Activated CD4-positive, alpha-beta T cell treated with anti-CD3 and anti-CD28 coated beads, Interleukin-2, amount 10 ng/mL, durations not matched to agents 7 days and 5 days (primary cell): ENCODE data around the gene GLT8D2. TPM values are rescaled to one million over a fixed set of nuclear protein-coding genes. Genes with fewer than 3 reads are reported as not detected.
"Not testable (repeated sequence)": the region's sequence is repeated elsewhere in the genome, so short reads cannot be mapped to it uniquely, and the experiment has no call there.

Experiments used
- CTCF ChIA-PET: fragments of 350-600 bp; sonication (Branson Sonifier 250); formaldehyde crosslinking; loops from one replicate; lab custom pipeline; 2021; ENCODE audit warnings: antibody characterized with exemption; lab: Charles Lee
- POLR2A ChIA-PET: fragments of 350-600 bp; sonication (Branson Sonifier 250); formaldehyde crosslinking; loops from one replicate; lab custom pipeline; 2021; ENCODE audit warnings: antibody characterized with exemption; lab: Charles Lee
- DNase-seq: peaks from one replicate; pipeline ENCODE4 v3.0.0-alpha.2; 2020
- H3K27ac Mint-ChIP-seq: one replicate; pipeline ENCODE4 v1.8.0; 2021; ENCODE audit warnings: mild to moderate bottlenecking, moderate library complexity, mixed read lengths
- H3K27me3 Mint-ChIP-seq: one replicate; pipeline ENCODE4 v1.8.0; 2021; ENCODE audit warnings: mixed read lengths
- H3K36me3 Mint-ChIP-seq: one replicate; pipeline ENCODE4 v1.8.0; 2021; ENCODE audit warnings: low read depth, mixed read lengths
- H3K4me1 Mint-ChIP-seq: one replicate; pipeline ENCODE4 v1.8.0; 2021; ENCODE audit warnings: mixed read lengths
- H3K4me3 Mint-ChIP-seq: one replicate; pipeline ENCODE4 v1.8.0; 2021; ENCODE audit warnings: mild to moderate bottlenecking, moderate library complexity, mixed read lengths
- H3K9me3 Mint-ChIP-seq: one replicate; pipeline ENCODE4 v1.8.0; 2021; ENCODE audit warnings: mixed read lengths
- total RNA-seq, 2 experiments: library from RNA; stranded (reverse); gene quantifications; one replicate each; pipeline ENCODE4 v1.2.3, GENCODE V29; 2021

Gene GLT8D2
- total RNA-seq, 2 experiments from 2014 or later: not detected

DNA sequence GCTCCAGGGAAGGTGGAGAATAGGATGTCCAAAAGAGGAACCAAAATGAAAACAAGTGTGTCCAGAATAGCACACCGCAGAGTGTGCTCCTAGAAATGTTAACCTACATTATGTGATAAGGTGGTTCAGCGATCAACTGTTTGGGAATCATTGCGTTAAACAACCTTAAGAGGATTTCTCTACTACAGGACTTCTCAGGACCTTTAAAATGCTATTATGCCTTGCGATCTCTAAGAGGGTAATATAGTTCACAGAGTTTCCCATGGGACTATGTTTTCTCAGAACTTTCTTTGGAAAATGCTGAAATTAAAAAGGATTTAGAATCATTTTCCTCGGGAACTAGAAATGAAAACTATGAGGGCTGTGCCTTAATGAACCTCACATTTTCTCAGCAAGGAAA is 1.8 kb downstream of the GLT8D2 start:
- H3K9me3 Mint-ChIP-seq: no peaks in the 10 kb centered on the region
- H3K4me3 Mint-ChIP-seq: no peak overlapping the region
- no peak overlapping the region for H3K27ac Mint-ChIP-seq
- H3K4me1 Mint-ChIP-seq: peaks cover 13% of the 10 kb centered on the region
- DNase-seq: no peak
- peaks cover 44% of the 10 kb centered on the region for H3K27me3 Mint-ChIP-seq
- H3K36me3 Mint-ChIP-seq: no peaks in the 10 kb centered on the region
- ChIA-PET POLR2A (no interaction called here), CTCF (no interaction called here)

DNA sequence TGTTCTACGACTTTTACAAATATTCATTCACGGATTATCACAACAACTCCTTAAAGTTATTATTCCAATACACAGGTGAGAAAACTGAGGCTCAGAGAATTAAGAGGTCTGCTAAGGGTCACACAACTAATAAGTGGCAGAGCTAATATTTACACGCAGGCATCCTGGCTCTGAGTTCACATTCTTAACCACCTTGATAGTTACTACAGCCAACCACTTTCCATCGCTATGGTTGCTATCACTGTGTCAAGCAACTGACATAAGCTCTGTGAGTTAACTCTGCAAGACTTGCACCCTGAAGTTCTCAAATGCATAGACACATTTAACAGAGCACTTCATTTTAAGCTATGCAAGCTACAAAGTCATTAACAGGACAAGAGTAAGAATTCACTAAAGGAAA is 3.7 kb downstream of the GLT8D2 start:
- CTCF ChIA-PET: interaction anchor here (1.2 to 1.5 kb wide), 2 partner anchors 9 to 12 kb away, joined by 3 to 5 read pairs; no protein-coding TSS in a partner anchor
- H3K4me3 Mint-ChIP-seq: no peak overlapping the region
- H3K27ac Mint-ChIP-seq: no peak overlapping the region
- H3K27me3 Mint-ChIP-seq: peaks cover 33% of the 10 kb centered on the region
- H3K9me3 Mint-ChIP-seq: no peaks in the 10 kb centered on the region
- no peak for DNase-seq
- POLR2A ChIA-PET: interaction anchor here (0.6 kb wide), 1 partner anchor 18 kb away, joined by 4 read pairs; the partner anchor contains the start of gene HCFC2
- H3K36me3 Mint-ChIP-seq: no peaks in the 10 kb centered on the region
- H3K4me1 Mint-ChIP-seq: peaks cover 13% of the 10 kb centered on the region

DNA sequence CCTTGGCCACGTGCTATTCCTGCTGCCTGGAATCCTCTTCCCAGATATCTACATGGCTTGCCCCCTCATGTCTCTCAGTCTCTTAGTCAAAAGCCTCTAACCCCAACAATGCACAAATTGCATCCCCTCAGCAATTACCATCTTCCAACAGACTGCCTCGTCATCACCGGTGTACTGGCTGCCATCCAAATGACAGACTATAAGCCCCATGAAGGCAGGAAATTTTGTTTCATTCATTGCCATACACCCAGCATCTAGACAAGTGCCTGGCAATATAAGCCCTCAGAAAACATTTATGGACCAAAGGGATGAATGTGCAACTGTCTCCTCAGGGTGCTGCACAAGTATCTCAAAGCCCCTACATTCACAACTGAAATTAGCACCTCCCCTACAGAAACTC is 5.8 kb downstream of the GLT8D2 start:
- H3K36me3 Mint-ChIP-seq: no peaks in the 10 kb centered on the region
- H3K27me3 Mint-ChIP-seq: peaks cover 14% of the 10 kb centered on the region
- ChIA-PET POLR2A (no interaction called here), CTCF (no interaction called here)
- H3K9me3 Mint-ChIP-seq: no peaks in the 10 kb centered on the region
- H3K27ac Mint-ChIP-seq: no peak overlapping the region
- H3K4me3 Mint-ChIP-seq: no peak overlapping the region
- no peak for DNase-seq
- H3K4me1 Mint-ChIP-seq: peaks cover 5% of the 10 kb centered on the region

DNA sequence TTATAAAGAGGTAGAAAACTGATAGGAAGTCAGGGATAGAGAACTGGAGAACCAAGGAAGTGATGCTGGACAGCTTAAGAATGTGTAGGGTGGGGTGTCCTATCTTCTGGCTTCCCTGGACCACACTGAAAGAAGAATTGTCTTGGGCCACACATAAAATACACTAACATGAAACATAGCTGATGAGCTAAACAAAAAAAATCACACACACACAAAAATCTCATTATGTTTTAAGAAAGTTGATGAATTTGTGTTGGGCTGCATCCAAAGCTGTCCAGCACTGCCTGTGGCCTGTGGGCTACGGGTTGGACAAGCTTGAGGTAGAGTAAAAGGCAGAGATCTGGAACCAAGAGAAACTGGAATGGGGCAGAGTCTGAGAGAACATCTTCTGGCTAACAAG is 7.4 kb downstream of the GLT8D2 start:
- no peak overlapping the region for H3K4me3 Mint-ChIP-seq
- DNase-seq: no peak
- no peak overlapping the region for H3K27ac Mint-ChIP-seq
- peaks cover 18% of the 10 kb centered on the region for H3K27me3 Mint-ChIP-seq
- CTCF ChIA-PET: interaction anchor here (1.7 kb wide), 1 partner anchor 66 kb away, joined by 6 read pairs; no protein-coding TSS in a partner anchor
- no peaks in the 10 kb centered on the region for H3K9me3 Mint-ChIP-seq
- H3K36me3 Mint-ChIP-seq: no peaks in the 10 kb centered on the region
- POLR2A ChIA-PET: no interaction called here
- peaks cover 5% of the 10 kb centered on the region for H3K4me1 Mint-ChIP-seq

DNA sequence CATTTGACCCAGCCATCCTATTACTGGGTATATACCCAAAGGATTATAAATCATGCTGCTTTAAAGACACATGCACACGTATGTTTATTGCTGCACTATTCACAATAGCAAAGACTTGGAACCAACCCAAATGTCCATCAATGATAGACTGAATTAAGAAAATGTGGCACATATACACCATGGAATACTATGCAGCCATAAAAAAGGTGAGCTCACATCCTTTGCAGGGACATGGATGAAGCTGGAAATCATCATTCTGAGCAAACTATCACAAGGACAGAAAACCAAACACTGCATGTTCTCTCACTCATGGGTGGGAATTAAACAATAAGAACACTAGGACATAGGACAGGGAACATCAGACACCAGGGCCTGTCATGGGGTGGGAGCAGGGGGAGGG is 10.2 kb downstream of the GLT8D2 start:
- CTCF ChIA-PET, H3K9me3 Mint-ChIP-seq, H3K27ac Mint-ChIP-seq, DNase-seq, POLR2A ChIA-PET, H3K4me3 Mint-ChIP-seq, H3K4me1 Mint-ChIP-seq, H3K36me3 Mint-ChIP-seq: not testable (repeated sequence)
- H3K27me3 Mint-ChIP-seq: peaks cover 35% of the 10 kb centered on the region

DNA sequence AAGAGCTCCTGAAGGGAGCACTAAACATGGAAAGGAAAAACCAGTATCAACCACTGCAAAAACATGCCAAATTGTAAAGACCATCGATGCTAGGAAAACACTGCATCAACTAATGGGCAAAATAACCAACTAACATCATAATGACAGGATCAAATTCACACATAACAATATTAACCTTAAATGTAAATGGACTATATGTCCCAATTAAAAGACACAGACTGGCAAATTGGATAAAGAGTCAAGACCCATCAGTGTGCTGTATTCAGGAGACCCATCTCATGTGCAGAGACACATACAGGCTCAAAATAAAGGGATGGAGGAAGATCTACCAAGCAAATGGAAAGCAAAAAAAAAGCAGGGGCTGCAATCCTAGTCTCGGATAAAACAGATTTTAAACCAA is 13.8 kb downstream of the GLT8D2 start:
- H3K9me3 Mint-ChIP-seq, H3K27ac Mint-ChIP-seq, DNase-seq, H3K36me3 Mint-ChIP-seq, POLR2A ChIA-PET, H3K4me3 Mint-ChIP-seq, CTCF ChIA-PET, H3K4me1 Mint-ChIP-seq: not testable (repeated sequence)
- H3K27me3 Mint-ChIP-seq: peaks cover 40% of the 10 kb centered on the region

DNA sequence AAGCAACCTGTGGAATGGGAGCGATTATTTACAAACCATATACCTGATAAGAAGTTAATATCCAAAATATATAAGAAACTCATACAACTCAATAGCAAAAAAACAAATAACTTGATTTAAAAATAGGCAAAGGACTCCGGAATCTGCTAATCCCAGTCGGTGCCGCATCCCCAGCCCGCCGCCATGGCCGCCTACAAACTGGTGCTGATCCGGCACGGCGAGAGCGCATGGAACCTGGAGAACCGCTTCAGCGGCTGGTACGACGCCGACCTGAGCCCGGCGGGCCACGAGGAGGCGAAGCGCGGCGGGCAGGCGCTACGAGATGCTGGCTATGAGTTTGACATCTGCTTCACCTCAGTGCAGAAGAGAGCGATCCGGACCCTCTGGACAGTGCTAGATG is 19.4 kb downstream of the GLT8D2 start:
- not testable (repeated sequence) for DNase-seq, H3K9me3 Mint-ChIP-seq, H3K36me3 Mint-ChIP-seq

DNA sequence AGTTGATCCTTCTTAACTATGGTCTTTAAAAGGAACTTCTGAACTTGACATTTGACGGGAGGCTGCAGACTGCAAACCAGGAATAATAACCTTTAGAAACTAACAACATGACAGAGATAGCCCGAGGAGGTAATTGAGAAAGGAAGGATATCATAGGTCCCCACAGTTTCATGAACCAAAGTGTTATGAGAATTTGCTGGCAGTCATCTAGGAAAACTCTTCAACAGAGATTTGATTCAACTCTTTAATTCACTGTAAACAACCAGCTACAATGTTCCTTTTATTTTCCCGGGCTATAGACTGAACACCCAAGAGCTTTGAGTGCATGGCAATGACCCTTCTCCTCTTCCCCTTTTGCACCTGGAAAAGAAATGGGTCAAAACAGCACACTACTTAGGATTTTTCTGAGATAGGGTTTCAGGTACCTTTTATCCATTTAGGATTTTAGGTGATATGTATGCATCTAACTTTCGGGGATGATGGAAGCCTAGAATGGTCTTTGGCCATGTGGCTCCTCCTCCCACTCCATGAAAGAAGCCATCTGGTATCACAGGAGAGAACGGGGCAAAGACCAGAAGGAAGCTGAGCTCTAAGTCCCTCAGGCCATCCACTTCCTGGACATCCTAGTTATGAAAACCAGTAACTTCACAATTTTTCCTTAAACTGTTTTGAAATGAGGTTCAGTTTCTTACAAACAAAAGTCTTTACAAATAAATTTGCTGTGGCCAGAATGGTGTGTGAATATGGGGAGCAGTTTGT is 23.0 kb downstream of the GLT8D2 start:
- H3K36me3 Mint-ChIP-seq: no peaks in the 10 kb centered on the region
- H3K27ac Mint-ChIP-seq: no peak overlapping the region
- no peak for DNase-seq
- H3K4me1 Mint-ChIP-seq: no peaks in the 10 kb centered on the region
- H3K4me3 Mint-ChIP-seq: no peak overlapping the region
- no peaks in the 10 kb centered on the region for H3K9me3 Mint-ChIP-seq
- POLR2A ChIA-PET: no interaction called here
- CTCF ChIA-PET: interaction anchor here (0.6 kb wide), 1 partner anchor 51 kb away, joined by 4 read pairs; no protein-coding TSS in a partner anchor
- peaks cover 21% of the 10 kb centered on the region for H3K27me3 Mint-ChIP-seq

More for the DNA sequence above, 19.4 kb downstream of the GLT8D2 start:
- H3K4me1 Mint-ChIP-seq, H3K4me3 Mint-ChIP-seq, POLR2A ChIA-PET, CTCF ChIA-PET: not testable (repeated sequence)
- Mint-ChIP-seq H3K27ac (peak overlapping the region; percentile 25), H3K27me3 (peaks cover 30% of the 10 kb centered on the region)

DNA sequence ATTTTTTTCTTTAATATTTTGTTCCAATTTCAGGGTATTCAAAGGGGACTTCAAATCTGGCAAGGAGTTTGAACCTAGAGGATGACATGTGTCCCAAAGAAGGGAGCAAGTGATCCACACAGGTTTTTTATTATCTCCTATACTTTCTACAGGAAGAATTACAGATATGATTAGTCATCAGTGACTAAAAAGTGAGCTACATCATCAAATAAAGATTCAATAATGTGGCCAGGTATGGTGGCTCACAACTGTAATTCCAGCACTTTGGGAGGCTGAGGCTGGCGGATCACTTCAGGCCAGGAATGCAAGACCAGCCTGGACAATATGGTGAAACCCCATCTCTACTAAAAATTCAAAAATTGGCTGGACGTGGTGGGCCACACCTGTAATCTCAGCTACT is 24.2 kb downstream of the GLT8D2 start:
- Mint-ChIP-seq H3K36me3 (no peaks in the 10 kb centered on the region), H3K4me3 (no peak overlapping the region), H3K4me1 (no peaks in the 10 kb centered on the region), H3K27ac (no peak overlapping the region), H3K9me3 (no peaks in the 10 kb centered on the region), H3K27me3 (peaks cover 28% of the 10 kb centered on the region)
- ChIA-PET POLR2A (no interaction called here), CTCF (interaction anchor here (0.6 kb wide), 1 partner anchor 16 kb away, joined by 3 read pairs; no protein-coding TSS in a partner anchor)
- DNase-seq: no peak

DNA sequence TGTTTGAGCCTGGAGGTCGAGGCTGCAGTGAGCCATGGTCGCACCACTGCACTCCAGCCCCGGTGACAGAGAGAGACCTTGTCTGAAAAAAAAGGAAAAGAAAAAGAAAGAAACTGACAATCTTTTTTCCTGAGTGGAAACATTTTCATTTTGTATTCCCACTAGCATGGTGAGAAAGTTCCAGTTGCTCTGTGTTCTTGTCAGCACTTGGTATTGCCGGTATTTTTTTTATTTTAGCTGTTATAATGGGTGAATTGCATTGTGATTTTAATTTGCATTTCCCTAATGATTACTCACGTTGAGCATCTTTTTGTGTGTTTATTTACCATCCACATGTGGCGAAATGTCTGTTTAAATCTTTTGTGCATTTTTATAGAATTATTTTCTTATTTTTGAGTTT is 25.6 kb downstream of the GLT8D2 start:
- H3K27me3 Mint-ChIP-seq: peaks cover 36% of the 10 kb centered on the region
- ChIA-PET POLR2A (no interaction called here), CTCF (interaction anchor here (0.7 kb wide), 1 partner anchor 655 kb away, joined by 5 read pairs; no protein-coding TSS in a partner anchor)
- H3K36me3 Mint-ChIP-seq: no peaks in the 10 kb centered on the region
- no peak for DNase-seq
- no peaks in the 10 kb centered on the region for H3K4me1 Mint-ChIP-seq
- no peaks in the 10 kb centered on the region for H3K9me3 Mint-ChIP-seq
- no peak overlapping the region for H3K4me3 Mint-ChIP-seq
- H3K27ac Mint-ChIP-seq: no peak overlapping the region

DNA sequence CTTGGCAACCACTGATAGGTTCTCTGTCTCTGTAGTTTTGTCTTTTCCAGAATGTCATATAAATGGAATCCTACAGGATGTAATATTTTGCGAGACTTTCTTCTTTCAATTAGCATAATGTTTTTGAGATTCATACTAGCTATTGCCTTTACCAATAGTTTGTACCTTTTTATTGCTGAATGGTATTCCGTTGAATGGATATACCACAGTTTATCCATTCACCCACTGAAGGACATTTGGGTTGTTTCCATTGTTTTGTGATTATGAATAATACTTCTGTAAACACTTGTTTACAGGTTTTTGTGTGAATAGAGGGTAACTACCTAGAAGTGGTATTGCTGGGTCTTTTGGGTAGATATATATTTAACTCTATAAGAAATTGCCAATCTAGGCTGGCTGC is 26.3 kb downstream of the GLT8D2 start:
- H3K27ac Mint-ChIP-seq: no peak overlapping the region
- peaks cover 35% of the 10 kb centered on the region for H3K27me3 Mint-ChIP-seq
- DNase-seq: no peak
- H3K4me3 Mint-ChIP-seq: no peak overlapping the region
- no peaks in the 10 kb centered on the region for H3K9me3 Mint-ChIP-seq
- CTCF ChIA-PET: no interaction called here
- POLR2A ChIA-PET: no interaction called here
- no peaks in the 10 kb centered on the region for H3K4me1 Mint-ChIP-seq
- H3K36me3 Mint-ChIP-seq: no peaks in the 10 kb centered on the region

DNA sequence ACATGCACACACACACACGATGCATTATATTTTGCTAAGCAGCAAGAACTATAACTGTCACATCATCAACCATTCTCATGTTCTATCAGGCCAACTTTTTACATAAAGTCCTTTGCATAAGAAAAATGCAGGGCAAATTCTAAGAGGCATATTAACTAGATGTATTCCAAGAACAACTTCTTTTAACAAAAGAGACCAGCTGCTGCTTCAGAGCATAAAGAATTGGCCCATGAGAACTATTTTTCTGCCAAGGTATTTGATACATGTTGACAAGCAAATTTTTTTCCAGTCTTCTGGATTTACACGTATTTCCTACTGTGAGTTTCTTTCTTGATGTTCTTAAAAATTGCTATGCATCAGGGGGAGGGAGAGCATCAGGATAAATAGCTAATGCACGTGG is 27.2 kb downstream of the GLT8D2 start:
- H3K36me3 Mint-ChIP-seq: no peaks in the 10 kb centered on the region
- ChIA-PET CTCF (no interaction called here), POLR2A (no interaction called here)
- no peaks in the 10 kb centered on the region for H3K9me3 Mint-ChIP-seq
- no peaks in the 10 kb centered on the region for H3K4me1 Mint-ChIP-seq
- no peak overlapping the region for H3K4me3 Mint-ChIP-seq
- DNase-seq: no peak
- no peak overlapping the region for H3K27ac Mint-ChIP-seq
- peaks cover 29% of the 10 kb centered on the region for H3K27me3 Mint-ChIP-seq

DNA sequence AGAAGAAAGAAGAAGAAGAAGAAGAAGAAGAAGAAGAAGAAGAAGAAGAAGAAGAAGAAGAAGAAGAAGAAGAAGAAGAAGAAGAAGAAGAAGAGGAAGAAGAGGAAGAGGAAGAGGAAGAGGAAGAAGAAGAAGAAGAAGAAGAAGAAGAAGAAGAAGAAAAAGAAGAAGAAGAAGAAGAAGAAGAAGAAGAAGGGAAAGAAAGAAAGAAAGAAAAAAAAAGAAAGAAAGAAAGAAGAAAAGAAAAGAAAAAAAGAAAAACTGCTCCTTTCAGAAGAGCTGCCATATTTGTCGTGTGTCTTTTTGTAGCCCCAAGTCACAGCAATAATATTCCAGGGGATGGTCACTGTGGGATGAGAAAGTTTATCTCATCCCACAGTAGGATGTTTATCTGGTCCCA is 28.1 kb downstream of the GLT8D2 start:
- peaks cover 27% of the 10 kb centered on the region for H3K27me3 Mint-ChIP-seq
- CTCF ChIA-PET, DNase-seq, H3K4me3 Mint-ChIP-seq, POLR2A ChIA-PET, H3K4me1 Mint-ChIP-seq, H3K27ac Mint-ChIP-seq, H3K36me3 Mint-ChIP-seq, H3K9me3 Mint-ChIP-seq: not testable (repeated sequence)
